HG03095 (cell line): ENCODE data around the gene CSNK1G3.
"Not testable (repeated sequence)": the region's sequence is repeated elsewhere in the genome, so short reads cannot be mapped to it uniquely, and the experiment has no call there.

Experiments
- ATAC-seq: cut with Tn5 transposase; IDR thresholded peaks from one replicate; pipeline ENCODE4 v1.9.1; 2021; ENCODE audit warnings: moderate library complexity; ENCODE audit not compliant: unreplicated experiment

The CSNK1G3 gene

GRCh38 chr5:123636006-123636405, 124.0 kb downstream of the CSNK1G3 start:
- no peak for ATAC-seq

- ATAC-seq: not testable (repeated sequence)
These were observed 125.1 kb downstream of the CSNK1G3 start for GRCh38 chr5:123637028-123637427.

- no peak for ATAC-seq
These were observed 127.3 kb downstream of the CSNK1G3 start for GRCh38 chr5:123639244-123639643.

GRCh38 chr5:123645024-123645603, 133.1 kb downstream of the CSNK1G3 start:
- no peak for ATAC-seq

GRCh38 chr5:123647066-123647465, 135.1 kb downstream of the CSNK1G3 start:
- ATAC-seq: no peak

GRCh38 chr5:123651234-123651633, 139.3 kb downstream of the CSNK1G3 start:
- no peak for ATAC-seq

GRCh38 chr5:123659011-123659410, 147.0 kb downstream of the CSNK1G3 start:
- ATAC-seq: no peak

- ATAC-seq: no peak
These were observed 147.5 kb downstream of the CSNK1G3 start for GRCh38 chr5:123659495-123659894.

GRCh38 chr5:123664961-123665360, 153.0 kb downstream of the CSNK1G3 start:
- ATAC-seq: no peak

- ATAC-seq: no peak
These were observed 153.9 kb downstream of the CSNK1G3 start for GRCh38 chr5:123665822-123666371.
